ENCODE measurements around the gene ANKRD55.

DNA sequence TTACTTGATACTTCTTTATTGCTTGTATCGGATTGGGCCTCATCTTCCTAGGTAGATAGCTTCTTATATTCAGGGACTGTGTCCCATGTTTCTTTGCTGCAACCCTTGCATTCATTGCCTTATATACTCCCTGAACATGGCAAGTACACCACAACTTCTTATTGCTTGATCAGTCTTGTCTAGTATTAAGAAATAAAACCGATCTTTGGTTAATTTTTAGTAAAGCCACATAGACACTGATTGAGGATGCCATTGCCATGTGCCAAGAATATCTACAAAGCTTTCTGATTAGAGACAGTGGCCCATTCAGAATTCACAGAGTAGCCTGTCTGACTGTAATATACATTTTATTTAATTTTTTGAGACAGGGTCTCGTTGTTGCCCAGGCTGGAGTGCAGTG is 34.7 kb upstream of the ANKRD55 start:
- TF ChIP-seq EZH2phosphoT487 (IDR thresholded peaks at IDR 0.05; ENCODE audit: borderline replicate concordance, low read length) (no peak), CTCF (conservative IDR thresholded peaks at IDR 0.05; ENCODE audit: low read depth, low read length) (no peak)
